CD1c-positive myeloid dendritic cell (primary cell): ENCODE measurements around the gene TICAM1.
"Not testable (repeated sequence)": the region's sequence is repeated elsewhere in the genome, so short reads cannot be mapped to it uniquely, and the experiment has no call there.

Experiments
- DNase-seq: peaks from one replicate; pipeline ENCODE4 v3.0.0-alpha.2; 2016; ENCODE audit errors: extremely low spot score

TICAM1 gene

DNA sequence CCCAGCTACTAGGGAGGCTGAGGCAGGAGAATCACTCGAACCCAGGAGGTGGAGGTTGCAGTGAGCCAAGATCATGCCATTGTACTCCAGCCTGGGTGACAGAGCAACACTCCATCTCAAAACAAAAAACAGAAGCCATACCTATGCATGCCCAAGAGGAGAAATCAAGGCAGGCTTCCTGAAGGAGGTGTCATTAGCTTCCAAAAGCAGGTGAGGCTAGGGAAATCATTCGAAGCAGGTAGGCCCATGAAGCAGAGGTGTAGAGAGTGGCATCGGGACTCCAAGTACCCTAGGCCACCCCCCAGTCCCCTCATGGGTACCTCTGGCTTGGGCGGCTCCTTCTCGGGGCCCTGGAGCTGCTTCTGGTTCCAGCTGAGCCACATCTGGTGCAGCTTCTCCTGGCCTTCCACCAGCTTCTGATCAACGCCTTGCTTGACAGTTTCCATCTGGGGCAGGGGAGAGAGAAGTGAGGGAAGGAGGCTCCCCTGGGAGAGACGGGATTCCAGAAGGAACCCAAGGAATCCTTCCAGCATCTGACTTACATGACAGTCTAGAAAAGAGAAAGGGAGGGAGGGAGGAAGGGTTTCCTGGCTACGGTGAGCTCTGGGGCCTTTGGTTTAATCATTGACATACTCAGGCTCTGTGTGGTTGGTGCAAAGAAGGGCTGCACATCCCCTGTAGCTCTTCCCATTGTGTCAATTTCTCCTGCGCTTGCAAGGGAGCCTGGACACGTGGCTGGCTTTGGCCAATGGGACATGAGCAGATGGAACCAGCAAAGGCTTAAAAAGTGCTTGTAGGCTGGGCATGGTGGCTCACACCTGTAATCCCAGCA, 13.1 kb upstream of the TICAM1 start:
- no peak for DNase-seq

DNA sequence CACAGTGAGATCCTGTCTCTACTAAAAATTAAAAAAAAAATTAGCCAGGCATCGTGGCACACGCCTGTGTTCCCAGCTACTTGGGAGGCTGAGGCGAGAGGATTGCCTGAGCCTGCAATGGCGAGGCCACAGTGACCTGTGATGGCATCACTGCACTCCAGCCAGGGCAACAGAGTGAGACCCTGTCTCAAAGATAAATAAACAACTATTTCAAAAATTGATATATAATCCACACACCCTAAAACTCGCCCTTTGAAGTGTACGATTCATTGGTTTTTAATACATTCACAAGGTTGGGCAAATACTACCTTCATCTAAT, 12.1 kb upstream of the TICAM1 start:
- no peak for DNase-seq

DNA sequence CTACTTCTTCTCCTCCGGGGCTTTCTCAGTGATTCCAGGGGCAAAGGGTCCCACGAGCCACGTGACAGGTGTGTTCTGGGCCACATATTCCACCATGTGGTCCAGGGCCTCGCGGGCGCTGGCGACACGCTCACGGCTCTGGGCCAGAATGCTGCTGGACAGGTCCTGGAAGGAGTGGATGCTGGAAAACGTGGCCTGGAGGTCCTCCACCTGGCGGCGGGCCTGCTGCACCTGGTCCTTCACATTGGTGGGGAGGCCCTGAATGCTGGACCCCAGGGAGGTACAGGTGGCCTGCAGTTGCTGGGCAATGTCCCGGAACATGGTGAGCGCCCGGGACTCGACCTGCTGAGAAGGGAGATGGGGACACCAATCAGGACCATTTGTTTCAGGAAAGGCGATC, 7.7 kb upstream of the TICAM1 start:
- DNase-seq = no peak

DNA sequence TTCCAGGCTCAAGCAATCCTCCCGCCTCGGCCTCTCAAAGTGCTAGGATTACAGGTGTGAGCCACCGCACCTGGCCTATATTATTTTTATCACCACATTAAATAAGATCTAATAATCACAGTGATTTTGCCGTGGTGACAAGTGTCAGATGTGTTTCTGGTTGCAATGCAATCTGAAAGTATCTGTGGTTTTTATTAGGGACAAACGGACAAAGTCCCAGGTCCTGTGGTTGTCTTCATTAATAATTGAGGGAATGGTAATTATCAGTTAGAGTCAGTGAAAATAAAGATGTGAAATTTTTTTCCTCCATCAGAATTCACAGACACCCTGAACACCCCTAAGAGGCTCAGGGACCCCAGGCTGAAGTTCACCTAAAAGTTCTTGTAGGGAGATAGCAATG, 1.3 kb upstream of the TICAM1 start:
- DNase-seq = no peak

DNA sequence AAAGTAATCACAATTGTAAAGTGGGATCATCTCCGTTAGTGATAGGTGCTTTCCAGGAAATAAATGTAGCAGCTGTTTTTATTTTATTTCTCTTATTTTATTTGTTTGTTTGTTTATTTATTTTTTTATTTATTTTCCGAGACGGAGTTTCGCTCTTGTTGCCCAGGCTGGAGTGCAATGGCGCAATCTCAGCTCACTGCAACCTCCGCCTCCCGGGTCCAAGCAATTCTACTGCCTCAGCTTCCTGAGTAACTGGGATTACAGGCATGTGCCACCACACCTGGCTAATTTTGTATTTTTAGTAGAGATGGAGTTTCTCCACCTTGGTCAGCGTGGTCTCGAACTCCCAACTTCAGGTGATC, 448 bp upstream of the TICAM1 start:
- not testable (repeated sequence) for DNase-seq

DNA sequence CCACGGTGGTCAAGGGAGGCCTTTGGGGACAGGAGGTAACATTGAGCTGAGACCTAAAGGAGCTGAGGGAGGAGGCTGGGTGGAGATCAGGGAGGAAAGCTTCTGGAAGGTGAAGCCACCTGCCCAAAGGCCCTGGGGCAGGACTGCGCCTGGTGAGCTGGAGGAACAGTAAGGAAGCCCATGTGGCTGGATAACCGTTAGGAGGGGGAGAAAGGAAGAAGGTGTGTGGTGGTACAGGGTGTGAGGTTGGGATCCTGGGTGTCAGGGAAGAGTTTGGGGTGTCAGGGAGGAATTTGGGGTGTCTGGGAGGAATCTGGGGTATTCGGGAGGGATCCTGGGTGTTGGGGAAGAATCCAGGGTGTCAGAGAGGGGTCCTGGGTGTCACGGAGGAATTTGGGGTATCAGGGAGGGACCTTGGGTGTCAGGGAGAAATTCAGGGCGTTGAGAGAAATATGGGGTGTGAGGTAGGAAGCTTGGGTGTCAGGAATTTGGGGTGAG, 695 bp downstream of the TICAM1 start:
- no peak for DNase-seq

DNA sequence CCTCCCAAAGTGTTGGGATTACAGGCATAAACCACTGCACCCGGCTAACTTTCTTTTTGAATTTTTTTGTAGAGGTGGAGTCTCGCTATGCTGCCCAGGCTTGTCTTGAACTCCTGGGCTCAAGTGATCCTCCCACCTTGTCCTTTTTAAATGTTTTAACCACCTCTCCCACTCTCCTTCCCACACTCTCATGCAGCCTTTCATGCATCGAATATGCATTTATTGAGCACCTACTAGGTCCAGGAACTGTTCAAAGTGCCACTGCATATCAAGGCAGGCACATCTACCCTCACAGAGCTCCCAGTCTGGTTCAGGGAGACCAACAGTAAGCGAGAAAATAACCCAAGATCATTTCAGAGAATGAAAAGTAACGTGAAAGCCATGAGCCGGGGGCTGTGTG, 1.2 kb downstream of the TICAM1 start:
- no peak for DNase-seq

DNA sequence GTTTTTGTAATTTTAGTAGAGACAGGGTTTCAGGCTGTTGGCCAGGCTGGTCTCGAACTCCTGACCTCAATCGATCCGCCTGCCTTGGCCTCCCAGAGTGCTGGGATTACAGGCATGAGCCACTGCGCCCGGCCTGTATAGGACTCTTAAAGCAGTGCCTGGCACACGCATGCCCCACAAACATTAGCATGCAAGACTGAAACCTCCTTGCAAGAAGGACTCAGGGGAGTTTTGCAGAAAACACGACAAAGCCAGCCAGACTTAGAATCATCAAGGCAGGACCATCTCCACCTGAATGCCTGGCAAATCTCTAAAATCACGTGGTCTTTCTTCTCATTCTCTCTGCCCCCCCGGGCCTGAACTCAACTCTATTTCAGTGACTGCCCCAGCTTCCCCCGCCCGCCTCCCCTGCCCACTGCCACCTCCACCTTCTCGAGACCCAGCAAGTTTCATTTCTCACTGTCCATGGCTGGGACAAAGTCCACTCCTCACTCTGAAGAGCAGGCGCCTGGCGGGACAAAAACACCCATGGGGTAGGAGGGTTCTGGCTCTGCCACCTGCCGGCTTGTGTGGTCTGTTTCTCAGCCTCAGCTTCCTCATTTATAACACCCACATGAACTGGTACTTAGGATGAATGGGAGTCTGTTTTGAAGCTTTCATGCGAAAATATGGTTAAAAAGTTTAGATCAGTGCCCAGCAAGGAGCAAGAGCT, 2.4 kb downstream of the TICAM1 start:
- DNase-seq = peak; percentile 70

DNA sequence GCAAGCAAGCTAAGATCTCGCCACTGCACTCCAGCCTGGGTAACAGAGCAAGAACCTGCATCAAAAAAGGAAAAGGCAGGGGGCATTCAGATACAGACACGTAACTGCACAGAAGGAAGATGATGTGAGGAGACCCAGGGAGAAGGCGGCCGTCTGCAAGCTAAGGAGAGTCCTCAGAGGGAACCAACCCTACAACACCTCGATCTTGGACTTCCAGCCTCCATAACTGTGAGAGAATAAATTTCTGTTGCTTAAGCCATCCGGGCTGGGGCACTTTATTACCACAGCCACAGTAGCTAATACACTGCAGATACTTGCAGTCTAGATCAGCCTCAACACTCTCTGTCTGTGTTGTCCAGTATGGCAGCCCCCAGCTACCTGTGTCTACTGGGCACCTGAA, 7.9 kb downstream of the TICAM1 start:
- no peak for DNase-seq

DNA sequence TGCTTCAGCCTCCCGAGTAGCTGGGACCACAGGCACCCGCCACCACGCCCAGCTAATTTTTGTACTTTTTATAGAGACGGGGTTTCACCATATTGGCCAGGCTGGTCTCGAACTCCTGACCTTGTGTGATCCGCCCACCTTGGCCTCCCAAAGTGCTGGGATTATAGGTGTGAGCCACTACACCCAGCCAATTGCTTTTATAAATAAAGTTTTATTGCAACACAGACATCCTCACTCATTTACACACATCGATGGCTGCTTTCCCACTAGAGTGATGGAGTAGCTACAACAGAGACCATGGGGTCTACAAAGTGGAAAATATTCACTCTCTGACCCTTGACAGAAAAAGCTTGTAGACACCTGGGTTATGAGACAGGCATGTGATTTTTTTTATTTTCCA, 9.2 kb downstream of the TICAM1 start:
- DNase-seq = not testable (repeated sequence)

DNA sequence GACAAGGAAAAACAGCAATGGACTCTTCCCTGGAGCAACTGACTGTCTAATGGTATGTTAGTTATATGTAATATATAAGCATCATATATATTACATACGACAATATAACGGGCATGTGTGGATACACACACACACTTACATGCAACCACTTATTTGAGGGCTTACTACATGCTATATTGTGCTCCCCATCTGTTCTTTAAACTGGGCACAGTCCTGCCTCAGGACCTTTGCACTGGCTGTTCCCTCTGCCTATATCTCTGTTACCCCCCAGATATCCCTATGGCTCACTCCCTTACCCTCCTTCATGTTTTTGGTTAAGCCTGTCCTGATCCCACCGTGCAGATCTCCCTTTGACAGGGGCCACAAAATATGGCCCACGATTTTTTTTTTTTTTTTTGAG, 10.2 kb downstream of the TICAM1 start:
- no peak for DNase-seq

DNA sequence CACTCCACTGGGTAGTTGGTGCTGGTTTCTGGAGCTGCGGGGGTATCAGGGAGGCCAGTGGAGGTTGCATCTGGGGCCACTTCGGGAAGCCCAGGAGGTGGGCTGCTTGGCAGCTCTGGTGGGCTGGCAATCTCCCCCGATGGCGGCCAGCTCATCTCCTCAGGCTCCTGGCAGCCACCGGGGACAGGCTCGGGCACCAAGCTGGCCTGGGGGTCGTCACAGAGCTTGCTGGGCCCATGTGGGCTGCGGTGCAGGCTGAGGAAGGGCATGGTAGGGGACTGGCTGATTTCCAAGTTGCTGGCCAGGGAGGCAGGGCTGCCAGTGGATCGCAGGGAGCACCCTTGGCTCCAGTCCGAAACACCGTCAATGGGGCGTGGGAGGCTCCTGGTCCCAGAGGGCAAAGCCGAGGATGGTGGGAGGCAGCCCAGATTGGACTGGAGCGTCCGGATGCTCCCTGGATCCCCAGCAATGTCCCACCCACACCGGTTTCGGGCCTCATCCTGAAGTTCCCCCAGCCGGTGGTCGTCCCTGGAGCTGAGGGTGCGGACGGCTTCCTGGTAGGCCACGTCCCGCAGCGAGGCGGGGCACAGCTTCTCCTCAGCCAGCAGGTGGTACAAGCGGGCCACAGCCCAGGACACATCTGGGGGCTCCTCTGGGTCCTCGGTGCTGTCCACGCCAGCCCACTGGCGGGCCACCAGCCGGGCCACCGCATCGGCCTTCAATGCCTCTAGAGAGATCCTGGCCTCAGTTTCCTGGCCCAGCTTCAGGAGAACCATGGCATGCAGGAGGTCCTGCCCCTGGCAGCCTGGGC, 13.8 kb downstream of the TICAM1 start:
- no peak for DNase-seq

DNA sequence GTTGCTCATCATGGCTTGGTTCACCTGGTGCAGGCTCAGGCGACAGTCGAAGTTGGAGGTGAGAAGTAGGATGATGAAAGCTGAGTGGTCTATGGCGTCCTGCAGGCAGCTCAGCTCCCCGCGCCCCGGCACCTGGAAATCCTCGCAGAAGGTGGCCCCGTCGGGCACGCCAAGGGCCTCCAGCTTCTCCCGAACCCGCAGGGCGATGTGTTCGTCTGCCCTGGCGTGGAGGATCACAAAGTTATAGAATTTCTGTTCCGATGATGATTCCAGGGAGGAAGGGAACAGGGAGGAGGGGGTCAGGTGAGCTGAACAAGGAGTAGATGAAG, 14.6 kb downstream of the TICAM1 start:
- DNase-seq = no peak

DNA sequence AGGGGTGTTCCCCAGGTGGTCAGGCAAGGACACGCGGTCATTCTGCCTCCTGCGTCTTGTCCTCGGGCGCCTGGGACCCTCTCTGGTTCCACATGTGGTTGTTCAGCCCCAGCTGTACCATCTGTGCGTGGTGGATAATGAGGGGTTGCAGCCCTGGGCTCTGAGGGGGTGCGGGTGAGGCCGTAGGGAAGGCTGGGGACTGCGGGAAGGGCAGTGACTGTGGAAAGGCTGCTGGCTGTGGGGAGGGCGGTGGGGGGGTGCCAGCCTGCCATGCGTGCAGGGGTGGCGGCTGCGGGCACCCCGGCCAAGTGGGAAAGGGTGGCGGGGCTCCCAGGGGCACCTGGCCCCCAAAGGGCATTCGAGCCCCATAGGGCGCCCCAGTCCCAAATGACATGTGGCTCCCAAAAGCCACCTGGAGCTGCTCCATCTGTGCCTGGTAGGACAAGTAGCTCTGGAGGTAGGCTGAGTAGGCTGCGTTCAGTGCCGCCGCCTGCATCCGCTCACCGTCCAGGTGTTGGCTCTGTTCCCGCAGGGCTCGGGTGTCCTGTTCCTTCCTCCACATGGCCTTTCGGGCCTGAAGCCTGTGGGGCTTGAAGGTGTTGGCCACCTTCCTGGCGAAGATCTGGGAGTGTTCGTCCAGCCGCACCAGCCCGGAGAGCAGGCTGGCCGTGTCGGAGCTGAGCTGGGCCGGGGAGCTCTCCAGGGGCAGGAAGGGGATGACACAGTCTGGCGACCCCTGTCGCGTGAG, 15.1 kb downstream of the TICAM1 start:
- no peak for DNase-seq

DNA sequence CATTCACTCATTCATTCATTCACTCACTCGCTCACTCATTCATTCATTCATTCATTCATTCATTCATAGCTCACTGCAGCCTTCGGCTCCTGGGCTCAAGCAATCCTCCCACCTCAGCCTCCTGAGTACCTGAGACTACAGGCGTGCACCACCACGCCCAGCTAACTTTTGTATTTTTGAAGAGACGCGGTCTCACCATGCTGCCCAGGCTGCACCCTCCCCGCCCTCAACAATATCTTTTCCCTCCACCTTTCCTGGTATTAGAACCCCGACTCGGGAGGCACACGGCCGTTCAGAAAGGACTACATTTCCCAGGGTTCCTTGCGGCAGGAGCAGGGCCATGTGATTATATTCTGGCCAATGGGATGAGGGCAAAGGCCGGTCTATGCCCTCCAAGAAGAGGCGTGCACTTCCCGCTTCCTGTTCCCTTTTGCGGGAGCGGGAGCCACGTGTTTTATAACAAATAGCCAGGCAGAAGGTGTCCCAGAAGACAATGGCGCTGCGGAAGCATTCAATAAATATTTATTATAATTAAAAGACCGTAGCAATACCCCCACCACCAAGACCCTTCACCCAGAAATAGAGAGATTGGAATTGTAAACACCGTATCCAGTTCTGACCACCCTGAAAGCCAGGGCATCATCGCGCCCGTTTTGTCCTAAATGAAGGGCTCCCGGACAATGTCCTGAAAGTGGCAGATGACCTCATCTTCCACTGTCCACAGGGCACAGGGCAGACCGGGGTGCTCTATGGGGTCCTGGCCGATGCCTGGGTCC, 15.9 kb downstream of the TICAM1 start:
- peak; percentile 93 for DNase-seq

DNA sequence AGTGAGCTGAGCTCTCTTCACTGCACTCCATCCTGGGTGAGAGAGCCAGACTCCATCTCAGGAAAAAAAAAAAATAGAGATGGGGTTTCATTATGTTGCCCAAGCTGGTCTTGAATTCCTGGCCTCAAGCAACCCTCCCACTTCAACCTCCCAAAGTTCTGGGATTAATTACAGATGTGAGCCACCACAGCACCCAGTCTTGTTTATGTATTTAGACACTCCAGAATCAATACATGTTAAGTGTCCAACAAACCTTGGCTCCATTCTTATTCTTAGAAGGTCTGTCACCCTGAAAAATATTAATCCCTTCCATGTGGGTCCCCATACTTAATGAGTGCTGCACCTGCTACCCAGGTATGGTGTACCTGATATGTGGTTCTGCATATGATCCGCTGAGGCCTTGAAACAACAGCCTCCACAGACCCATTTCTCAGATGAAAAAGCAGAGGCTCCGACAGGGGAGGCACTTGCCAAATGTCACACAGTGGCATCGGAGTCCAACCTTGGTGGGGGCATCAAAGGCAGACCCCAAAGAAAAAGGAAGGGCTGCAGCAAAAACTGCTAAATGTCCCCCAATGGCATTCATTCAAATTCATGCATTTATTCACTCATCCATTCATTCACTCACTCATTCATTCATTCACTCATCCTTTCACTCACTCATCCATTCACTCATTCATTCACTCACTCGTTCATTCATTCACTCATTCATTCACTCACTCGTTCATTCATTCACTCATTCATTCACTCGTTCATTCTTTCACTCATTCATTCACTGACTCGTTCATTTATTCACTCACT, 16.7 kb downstream of the TICAM1 start:
- no peak for DNase-seq

DNA sequence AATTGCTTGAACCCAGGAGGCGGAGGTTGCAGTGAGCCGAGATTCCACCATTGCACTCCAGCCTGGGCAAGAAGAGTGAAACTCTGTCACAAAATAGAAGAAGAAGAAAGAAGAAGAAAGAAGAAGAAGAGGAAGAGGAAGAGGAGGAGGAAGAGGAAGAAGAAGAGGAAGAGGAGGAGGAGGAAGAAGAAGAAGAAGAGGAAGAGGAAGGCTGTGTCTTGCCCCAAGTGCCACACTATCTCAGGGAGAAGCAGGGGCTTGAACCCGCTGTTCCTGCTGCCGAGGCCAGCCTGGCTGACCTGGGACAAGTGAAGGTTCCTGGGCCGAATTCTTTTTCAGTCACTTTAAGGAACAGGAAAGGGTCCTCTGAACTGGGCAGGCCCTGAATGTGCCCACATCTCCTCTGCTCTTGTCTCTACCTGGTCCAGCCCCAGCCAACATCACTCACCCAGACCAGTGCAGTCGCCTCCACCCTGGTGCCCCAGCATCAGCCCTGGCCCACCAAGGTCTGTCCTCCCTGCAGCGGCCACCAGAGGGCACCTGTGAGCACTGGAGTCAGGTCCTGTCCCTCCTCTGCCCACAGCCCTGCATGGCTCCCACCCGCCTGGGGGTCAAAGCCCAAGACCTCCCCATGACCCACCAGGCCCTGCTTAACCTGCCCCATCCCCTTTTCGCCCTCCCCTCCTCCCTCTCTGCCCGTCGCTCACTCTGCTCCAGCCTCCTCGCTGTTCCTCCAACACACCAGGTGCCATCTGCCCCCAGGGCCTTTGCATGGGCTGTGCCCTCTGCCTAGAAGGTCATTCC, 20.0 kb downstream of the TICAM1 start:
- peak; percentile 80 for DNase-seq

DNA sequence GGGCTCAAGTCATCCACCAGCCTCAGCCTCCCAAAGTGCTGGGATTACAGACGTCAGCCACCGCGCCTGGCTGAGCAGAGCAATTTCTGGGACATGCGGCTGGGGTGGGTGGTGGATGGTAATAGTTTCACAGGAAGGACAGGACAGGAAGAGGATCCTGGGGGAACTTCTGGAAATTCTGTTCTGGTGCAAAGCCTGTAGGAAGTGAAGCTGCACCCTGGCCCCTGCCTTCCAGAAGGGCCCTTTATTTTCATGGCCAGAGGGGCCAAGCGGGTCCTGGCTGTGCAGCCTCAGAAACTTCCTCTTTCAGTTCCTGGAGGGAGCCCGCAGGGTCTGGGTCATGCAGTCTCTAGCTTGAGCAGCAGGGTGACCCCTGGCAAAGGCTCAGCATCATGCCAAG, 24.3 kb downstream of the TICAM1 start:
- DNase-seq = peak; percentile 86

DNA sequence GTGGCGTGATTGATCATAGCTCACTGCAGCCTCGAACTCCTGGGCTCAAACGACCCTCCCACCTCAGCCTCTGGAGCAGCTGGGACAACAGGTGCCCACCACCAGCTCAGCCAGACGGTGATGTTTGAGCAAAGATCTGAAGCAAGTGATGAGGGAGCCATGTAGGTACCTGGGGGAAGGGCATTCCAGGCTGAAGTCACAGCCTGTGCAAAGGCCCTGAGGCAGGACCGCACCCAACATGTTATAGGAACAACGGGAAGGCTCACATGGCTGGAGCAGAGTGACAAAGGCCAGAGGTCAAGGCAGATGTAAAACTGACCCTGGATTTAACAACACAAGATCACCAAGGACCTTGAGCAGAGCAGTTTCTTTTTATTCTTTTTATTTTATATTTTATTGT, 25.1 kb downstream of the TICAM1 start:
- DNase-seq = no peak

DNA sequence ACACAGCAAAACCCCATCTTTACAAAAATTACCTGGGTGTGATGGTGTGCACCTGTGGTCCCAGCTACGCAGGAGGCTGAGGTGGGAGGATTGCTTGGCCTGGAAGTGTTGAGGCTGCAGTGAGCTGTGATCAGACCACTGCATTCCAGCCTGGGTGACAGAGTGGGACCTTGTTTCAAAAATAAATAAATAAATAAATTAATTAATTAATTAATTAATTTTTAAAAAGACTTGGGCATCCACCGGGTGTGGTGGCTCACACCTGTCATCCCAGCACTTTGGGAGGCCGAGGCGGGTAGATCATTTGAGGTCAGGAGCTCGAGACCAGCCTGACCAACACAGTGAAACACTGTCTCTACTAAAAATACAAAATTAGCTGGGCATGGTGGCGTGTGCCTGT, 26.4 kb downstream of the TICAM1 start:
- not testable (repeated sequence) for DNase-seq
